Urothelium cell line (cell line): ENCODE data around the gene AKT3.

Experiments used
- DNase-seq: peaks from one replicate; pipeline ENCODE4 v3.0.0; 2011; ENCODE audit warnings: low spot score, mixed read lengths
- FAIRE-seq: peaks from 2 replicates; lab custom pipeline; 2011; peaks lifted over from hg19 to GRCh38; lab: Jason Lieb, UNC

Gene AKT3

DNA sequence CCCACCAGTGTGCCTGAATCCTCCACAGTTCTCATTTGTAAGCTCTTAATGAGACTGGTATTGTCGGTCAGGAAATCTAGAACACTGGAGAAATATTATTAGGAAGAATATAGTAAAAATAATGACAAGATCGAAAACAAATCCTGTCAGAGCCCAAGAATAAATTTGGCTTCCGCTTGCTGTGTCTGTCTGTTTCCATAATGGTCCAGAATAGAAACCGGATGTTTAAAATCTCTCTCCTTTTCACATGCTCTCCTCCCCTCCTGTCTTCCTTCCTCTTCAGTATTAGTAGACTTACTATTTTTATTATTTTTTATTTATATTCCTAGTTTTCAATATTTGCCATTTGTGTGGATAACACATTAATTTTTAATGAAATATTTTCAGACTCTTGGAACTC is 406.5 kb downstream of the AKT3 start:
- no peak for FAIRE-seq
- no peak for DNase-seq

DNA sequence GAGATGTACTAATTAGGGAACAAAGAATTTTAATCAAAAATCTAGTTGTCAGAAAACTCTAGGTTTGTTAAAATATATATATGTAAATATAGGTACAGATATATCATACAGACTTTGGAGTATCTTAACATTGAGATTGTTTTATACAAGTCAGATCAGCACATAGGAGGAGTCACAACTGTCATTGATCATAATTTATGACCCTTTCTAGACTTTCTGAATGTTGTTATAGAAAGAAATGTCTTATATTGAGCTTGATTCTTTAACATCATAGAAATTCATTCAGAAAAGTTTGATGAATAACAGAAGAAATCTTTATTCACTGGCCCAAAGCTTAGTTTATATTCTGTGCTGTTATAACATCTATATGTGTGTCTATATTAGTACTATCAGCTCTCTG is 408.4 kb downstream of the AKT3 start:
- FAIRE-seq (no peak), DNase-seq (no peak)

DNA sequence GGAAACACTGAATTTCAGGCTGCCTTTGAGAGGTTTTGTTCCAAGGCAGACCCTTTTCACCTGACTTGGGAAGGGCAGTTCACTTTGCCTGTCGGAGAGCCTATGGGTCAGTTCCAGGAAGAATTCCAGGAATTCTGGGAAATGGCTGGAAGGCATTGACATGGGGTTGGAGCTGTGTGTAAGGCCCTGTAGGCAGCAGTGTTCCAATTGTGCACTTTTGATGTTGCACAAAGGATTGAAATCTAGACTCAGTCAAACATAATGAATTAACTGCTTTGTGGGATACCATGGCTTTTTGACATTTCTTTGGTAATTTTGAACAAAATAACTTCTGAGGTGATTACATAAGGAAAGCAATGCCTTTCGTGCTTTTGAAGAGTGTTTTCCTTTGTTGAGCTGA is 409.6 kb downstream of the AKT3 start:
- no peak for DNase-seq
- no peak for FAIRE-seq

DNA sequence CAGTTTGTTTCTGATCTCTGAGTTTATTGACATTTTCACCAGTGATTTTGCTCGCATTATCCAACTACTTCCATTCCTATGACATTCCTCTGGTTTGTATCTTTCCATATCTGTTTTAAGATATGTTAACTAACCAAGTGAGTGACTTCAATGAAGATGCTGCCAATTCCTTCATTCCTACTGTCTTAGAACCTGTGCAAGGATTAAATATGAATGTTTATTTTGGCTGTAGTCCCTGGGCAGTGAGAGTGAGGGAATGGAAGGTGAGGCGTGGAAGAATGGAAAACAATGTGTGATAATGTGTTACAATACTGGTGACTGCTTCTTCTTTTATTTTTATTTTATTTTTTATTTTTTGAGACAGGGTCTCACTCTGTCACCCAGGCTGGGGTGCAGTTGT is 411.2 kb downstream of the AKT3 start:
- DNase-seq = no peak
- no peak for FAIRE-seq
